HPDE6-E6E7 (cell line): ENCODE results near the gene MAB21L4.

Source experiments
- DNase-seq: peaks from one replicate; pipeline ENCODE4 v3.0.0; 2011; ENCODE audit warnings: missing footprints; ENCODE audit errors: extremely low spot score

The MAB21L4 gene

GRCh38 chr2:240895656-240896388, at the start of gene MAB21L4:
Gene MAB21L4, minus strand, starts transcription at chr2:240896156. Its CDS starts 159 bp downstream, at chr2:240895997.
- DNase-seq: peak; percentile 43

DNA sequence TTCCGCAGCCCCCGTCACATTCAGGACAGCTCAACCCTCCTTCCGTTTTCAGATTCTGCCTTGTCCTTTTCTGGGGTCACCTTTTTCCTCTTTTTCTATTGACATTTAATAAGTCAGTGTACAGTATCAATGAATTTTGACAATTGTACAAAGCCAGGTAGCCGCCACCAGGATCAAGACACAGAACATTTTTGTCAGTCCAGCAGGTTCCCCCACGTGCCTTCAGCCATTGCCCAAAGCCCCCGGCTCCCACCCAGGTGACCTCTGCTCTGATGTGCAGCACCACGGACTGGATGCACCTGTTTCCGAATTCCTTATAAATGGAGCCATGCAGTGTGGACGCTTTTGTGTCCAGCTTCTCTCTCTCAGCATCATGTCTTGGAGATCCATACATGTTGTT, 40.1 kb upstream of the MAB21L4 start:
- no peak for DNase-seq

DNA sequence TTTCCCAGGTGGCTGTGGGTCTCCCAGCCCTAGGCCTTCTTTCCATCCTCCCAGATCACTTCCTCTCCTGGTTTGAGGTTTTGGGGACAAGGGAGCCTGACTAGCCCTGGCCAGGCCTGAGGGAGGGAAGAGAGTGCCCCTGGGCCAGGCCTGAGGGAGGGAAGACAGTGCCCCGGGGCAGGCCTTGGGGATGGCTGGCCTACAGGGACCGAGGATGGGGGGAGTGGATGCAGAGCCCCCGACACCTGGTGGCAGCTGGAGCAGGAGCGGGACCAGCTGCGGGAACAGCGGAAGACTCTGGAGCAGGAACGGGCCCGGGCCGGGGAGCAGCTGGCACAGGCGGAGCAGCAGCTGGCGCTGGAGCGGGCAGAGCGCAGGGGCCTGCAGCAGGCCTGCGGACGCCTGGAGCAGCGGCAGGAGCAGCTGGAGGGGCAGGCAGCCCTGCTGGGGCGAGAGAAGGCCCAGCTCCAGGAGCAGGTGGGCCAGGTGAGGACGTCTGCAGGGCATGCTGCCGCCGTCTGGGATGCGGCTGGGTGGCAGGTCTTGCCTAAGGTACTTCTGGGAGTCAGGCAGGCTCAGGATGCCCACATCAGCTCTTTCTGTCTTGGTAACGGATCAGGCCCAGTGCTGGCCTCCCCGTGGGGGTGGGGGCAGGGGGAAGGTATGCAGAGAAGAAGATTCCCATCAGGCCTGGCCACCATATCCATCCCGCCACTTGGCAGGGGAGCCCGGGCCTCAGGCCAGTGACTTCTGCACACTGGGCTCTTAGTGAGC, 39.3 kb upstream of the MAB21L4 start:
- DNase-seq: no peak

DNA sequence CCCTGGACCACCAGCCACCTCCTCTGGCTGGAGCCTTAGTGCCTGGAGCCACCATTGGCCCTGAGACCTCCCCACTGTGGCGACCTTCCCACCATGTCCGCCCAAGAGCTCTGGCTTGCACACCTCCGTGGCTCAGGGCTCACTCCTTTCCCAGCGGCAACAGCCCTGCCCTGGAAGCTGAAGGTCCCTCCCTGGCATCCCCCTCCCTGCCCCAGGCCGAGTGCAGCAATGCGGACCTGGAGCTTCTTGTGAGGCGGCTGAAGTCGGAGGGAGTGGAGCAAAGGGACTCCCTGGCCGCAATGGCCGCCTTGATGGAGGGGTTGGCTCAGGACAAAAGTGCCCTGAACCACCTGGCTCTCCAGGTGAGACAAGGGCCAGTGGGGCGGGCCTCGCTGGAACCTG, 38.7 kb upstream of the MAB21L4 start:
- no peak for DNase-seq

- no peak for DNase-seq
These were observed 38.2 kb upstream of the MAB21L4 start for GRCh38 chr2:240933966-240934700.

DNA sequence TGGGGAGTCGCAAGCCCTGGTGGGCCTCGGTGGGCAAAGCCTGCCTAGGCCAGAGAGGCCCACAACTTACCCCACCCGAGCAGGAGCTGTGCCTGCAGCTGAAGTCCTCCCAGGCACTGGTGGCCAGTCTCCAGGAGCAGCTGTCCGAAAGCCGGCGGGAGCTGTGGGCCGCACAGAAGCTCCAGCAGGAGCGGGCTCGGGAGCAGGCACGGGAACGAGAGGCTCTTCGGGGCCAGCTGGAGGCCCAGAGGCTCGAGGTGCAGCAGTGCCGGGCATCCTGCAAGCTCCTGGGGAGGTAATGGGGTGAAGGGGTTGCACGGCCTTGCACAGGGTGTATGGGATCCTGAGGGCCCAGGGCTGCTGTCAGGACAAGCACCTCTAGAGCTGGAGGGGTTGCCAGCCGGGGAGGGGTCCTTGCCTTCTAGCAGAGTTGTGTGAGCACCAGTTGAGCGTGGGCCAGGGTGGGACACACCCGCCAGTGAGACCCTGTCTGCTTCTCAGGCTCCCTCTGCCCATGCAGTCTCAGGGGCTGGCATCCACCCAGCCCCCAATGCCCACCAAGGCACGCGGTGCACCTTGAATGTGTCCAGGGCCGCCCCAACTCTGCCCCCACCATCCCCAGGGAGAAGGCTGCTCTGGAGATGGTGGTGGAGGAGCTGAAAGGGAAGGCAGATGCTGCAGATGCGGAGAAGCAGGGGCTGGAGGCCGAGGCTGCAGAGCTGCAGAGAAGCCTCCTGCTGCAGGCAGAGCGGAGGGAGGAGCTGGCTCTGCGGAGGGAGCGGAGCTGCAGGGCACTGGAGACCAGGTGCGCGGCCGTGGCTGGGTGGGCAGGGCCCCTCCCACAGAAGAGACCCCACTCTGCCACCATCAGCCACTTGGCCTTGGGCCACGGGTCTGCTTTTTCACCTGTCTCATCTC, 37.4 kb upstream of the MAB21L4 start:
- no peak for DNase-seq

DNA sequence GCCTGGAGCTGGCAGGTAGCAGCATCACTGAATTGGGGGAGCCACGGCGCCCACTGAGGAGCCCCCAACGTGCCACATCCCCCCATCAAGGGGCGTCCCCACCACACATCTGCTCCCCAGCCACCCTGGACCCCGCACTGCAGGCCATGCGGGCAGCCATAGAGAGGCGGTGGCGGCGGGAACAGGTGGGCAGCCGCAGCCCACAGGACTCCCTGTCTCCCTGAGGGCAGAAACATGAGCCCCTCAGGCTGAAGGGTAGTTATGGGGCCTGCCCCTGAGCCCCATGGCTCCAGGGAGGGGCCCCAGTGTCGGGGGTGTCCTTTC, 36.7 kb upstream of the MAB21L4 start:
- DNase-seq: no peak

DNA sequence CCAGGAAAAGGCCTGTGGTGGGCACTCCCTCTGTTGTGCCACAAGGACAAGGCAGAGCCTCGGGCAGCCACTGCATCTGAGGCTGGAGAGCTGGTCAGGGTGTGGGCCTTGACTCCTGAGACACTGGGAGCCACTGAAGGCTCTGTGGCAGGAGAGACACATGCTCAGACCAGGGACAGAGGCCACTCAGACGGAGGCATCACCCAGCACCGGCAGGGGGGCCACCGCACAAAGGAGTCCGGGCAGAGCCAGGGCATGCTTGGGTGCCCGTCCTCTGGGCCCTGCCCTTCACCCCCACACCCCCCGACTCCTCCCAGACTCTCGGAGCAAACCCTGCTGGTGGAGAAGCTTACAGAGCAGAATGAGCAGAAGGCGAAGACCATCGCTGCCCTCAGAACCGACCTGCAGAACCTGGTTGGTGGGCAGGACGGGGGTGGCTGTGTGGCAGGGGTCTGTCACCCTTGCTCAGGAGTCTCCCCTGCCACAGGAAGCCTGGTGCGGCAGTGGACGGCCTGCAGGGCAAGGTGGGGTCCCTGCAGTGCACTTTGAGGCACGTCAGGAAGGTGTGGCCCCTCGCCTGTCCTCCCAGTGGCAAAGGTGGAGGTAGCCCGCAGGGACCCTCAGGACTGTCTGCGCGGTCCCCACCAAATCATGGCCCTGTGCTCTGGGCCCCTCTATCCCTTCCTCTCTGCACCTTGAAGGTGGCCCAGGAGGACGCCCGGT, 36.2 kb upstream of the MAB21L4 start:
- DNase-seq: no peak

DNA sequence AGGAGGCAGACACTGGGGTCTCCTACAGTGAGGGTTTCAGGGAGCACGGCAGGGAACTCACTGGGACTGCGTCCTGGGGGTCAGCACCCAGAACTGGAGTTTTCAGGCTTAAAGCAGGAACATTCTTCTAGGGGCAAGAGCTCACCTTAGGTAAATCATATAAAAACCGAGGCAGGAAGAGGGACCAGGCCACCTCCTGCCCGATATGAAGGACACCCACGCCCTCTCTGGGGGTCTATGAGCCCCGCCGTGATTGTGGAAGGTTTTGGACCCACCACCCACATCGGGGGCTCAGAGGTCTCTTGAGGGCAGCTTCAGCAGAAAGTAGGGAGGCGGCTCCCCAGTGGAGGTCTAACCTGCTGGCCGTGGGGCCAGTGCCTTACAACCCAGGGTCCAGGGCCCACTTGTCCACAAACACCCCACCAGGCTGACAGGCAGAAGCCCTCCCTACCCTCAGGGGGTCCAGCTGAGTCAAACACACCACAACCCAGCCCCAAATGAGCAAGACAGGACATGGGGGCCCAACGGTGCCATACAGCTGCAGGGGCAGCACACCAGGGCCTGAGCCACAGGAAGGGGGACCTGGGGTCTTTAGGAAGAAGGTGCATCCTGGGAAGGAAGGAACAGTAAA, 35.5 kb upstream of the MAB21L4 start:
- no peak for DNase-seq

DNA sequence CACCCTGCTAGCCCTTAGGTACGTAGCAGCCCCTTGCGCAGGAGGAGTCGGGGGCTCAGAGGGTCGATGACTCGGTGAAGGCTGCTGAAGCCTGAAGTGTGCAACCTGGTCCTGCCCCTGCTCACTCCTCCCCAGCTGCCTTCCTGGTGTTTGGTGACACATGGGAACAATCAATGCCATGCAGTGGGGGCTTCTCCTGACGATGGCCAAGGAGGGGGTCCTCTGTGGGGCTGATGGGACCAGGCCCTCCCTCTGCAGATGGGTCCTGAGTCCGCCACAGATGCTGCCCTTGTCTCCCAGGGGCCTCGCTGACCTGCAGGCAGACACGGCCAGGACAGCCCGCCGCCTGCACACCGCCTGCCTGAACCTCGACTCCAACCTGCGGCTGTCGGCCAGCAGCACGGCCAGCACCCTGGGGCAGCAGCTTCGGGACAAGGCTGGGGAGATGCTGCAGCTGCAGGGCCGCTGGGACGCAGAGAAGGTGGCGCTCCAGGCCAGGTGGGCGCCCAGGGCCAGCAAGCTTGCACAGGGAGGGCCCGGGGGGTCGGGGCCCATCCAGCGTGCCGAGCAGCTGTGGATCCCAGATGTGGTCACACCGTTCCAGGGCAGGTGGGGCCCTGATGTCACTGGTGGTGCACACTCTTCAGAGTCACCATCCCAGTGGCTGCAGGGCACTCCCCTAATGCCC, 34.8 kb upstream of the MAB21L4 start:
- no peak for DNase-seq

DNA sequence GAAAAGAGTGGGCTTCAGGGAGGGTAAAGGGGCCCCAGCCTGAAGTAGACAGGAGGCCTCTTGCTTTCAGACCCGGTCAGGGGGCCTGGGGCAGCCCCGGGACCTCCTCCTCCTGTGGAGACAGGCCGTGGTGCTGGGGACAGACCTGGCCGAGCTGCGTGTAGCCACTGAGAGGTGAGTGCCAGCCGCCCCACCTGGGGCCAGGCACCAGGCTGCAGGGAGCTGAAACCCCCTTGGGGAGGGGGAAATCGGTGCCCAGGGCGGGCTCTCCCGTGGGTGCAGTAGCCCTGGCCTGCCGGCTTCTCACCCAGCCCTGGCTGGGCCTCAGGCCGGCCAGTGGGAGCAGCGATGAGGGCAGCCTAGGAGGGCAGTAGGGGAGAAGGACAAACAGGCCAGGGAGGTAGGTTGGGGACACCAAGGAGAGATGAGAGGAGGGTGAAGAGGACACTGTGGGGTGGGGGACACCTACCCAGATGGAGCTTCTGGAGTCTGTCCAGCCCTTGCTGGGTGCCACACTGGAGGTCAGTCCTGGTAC, 34.2 kb upstream of the MAB21L4 start:
- no peak for DNase-seq

- DNase-seq: no peak
These were observed 33.6 kb upstream of the MAB21L4 start for GRCh38 chr2:240929364-240930095.

DNA sequence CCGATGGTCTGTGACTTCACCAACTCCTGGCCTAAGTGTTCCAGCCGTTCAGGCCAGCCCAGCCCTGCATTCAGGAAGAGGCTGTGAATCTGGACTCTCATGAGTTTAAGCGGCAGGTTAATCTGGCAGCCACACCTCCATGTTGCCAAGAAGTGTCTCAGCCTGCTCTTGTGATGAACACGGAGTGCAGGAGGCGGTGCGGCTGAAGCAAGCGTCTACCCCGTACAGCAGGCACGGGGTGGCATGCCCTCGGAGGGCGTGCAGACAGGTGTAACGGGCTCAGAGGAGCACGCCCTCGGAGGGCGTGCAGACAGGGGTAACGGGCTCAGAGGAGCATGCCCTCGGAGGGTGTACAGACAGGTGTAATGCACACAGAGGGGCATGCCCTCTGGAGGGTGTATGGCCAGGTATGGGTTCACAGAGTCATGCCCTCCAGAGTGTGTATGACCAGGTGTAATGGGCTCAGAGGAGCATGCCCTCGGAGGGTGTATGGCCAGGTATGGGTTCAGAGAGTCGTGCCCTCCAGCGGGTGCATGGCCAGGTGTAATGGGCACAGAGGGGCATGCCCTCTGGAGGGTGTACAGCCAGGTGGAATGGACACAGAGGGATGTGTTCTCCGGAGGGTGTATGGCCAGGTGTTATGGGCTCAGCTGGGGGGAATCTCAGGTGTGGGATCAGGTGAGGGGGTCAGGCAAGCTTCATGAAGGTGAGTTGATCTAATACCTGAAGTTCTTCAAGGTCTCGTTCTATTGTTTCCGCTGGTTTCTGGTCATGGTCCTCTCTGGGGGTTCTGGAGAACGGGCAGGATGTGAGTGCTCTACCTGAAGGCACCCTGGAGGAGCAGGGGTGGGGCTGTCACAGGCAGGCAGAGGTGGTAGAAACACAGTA, 32.8 kb upstream of the MAB21L4 start:
- DNase-seq: no peak

DNA sequence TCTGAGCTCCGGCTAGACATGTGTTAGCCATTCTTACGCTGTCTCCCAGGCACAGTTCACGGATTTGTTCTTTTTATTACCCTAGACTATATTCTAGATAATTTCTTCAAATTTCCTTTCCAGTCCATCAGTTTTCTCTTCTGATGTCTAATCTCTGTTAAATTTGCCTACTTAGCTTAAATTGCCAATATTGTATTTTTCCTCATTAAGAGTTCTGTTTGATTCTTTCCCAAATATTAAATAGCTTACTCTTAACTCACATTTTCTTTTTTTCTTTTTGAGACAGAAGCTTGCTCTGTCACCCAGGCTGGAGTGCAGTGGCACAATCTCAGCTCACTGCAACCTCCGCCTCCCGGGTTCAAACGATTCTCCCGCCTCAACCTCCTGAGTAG, 31.4 kb upstream of the MAB21L4 start:
- DNase-seq: no peak

DNA sequence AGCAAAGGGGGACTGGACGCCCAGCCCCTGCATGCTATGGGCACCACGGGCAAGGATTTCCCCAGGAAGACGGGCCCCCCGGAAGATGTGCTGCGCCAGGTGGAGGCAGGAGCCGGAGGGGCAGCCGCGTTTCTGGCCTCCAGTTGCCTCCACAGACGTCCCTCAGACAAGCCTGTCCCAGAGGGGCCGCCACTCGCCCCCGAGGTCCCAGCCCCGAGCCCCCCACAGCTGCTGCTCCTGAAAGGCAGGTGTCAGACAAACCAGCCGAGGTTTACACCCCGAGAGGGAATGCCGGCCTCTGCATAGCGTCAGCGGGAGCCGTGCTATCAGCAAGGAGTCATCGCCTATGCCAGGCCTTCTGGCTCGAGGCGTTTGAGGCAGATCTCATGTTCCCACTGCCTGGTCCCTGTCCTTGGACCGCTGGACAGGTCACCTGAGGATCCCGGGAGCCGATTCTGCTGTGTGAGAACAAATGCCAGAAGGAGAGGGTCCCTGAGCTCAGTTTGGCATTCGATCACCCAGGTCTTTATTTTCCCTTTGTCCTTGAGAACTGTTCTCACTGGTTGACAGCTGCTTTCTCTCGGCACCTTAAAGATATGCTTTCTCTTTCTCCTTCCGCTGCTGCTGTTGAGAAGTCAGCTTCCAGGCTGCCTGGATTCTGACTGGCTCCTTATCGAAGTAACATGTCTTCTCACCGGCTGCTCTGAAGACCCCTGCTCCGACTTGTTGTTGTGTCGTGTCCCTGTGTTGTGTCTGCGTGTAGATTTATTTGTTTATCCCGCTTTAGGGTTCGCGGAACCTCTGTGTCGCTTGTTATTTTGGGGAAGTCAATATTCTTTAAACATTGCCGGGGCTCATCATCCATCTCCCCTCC, 30.8 kb upstream of the MAB21L4 start:
- DNase-seq: peak; percentile 49

DNA sequence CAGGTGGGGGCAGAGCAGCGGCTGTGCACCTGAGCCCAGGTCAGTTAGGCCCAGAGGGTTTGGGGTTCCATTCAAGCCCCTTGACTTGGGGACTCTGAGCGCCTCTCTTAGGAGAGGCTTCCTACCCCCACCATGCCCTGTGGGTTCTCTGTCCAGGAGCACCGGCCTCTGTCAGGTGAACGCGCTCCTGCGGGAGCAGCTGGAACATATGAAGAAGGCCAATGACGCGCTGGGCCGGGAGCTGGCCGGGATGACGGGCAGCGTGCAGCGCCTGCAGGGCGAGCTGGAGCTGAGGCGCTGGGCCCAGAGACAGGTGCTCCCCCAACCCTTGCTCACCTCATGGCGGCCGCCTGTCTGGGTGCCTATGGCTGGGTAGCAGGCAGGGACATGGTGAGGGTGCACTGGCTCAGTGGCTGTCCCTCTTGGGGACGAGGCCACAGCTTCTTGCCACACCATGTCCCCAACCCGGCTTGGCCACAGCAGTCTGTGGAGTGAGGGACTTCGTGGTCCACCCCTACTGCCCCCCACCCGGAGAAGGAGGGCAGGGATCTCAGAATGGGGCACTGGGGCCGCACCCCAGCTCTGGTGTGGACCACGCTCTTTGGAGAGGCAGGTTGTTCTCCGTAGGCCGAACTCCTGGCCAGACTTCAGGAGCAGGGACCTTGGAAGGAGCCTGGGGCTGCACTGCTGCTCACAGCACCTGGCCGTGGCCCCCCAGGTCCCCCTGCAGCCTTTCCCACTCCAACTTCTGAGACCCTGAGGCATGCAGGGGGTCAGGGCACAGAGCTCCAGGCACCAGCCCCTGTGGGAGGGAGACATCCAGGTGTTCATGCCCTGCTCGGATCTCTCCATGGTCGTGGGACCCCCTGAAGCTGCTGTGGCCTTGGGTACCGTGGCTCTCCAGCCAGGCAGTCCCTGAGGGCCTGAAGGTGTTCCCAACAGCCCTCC, 29.9 kb upstream of the MAB21L4 start:
- no peak for DNase-seq
